GM21529 (cell line): ENCODE data around the gene NT5DC2.
A peak's percentile ranks its signal among the peaks of the same experiment; 100 is the strongest.
"Not testable (repeated sequence)": the region's sequence is repeated elsewhere in the genome, so short reads cannot be mapped to it uniquely, and the experiment has no call there.

Experiments used
- ATAC-seq: cut with Tn5 transposase; IDR thresholded peaks from one replicate; pipeline ENCODE4 v1.9.1; 2021; ENCODE audit not compliant: unreplicated experiment

The NT5DC2 gene

GRCh38 chr3:52537726-52538421 is 4.2 kb upstream of the NT5DC2 start:
- no peak for ATAC-seq

- ATAC-seq = no peak
Measured at GRCh38 chr3:52537165-52537620, 3.5 kb upstream of the NT5DC2 start.

- ATAC-seq = peak; percentile 79
Measured at GRCh38 chr3:52536369-52537164, 2.9 kb upstream of the NT5DC2 start, which contains the start of gene UQCC5. Gene UQCC5, plus strand, starts transcription at chr3:52536605. Its CDS starts 151 bp downstream, at chr3:52536756.

- ATAC-seq = no peak
Measured at GRCh38 chr3:52536112-52536368, 2.4 kb upstream of the NT5DC2 start.

- ATAC-seq = no peak
Measured at GRCh38 chr3:52535411-52536111, 1.9 kb upstream of the NT5DC2 start.

GRCh38 chr3:52534281-52535183 is 875 bp upstream of the NT5DC2 start:
- no peak for ATAC-seq

- no peak for ATAC-seq
Measured at GRCh38 chr3:52532838-52533622, 627 bp downstream of the NT5DC2 start.

GRCh38 chr3:52532517-52532837 is 1.2 kb downstream of the NT5DC2 start:
- ATAC-seq = no peak

- no peak for ATAC-seq
Measured at GRCh38 chr3:52531860-52532516, 1.7 kb downstream of the NT5DC2 start.

GRCh38 chr3:52530918-52531826 is 2.5 kb downstream of the NT5DC2 start:
- ATAC-seq = no peak

GRCh38 chr3:52529376-52530333 is 4.0 kb downstream of the NT5DC2 start:
- no peak for ATAC-seq

GRCh38 chr3:52528586-52529375 is 4.9 kb downstream of the NT5DC2 start:
- no peak for ATAC-seq

GRCh38 chr3:52527732-52528585 is 5.7 kb downstream of the NT5DC2 start:
- ATAC-seq = no peak

- ATAC-seq = no peak
Measured at GRCh38 chr3:52527039-52527731, 6.5 kb downstream of the NT5DC2 start.

- ATAC-seq = not testable (repeated sequence)
Measured at GRCh38 chr3:52526671-52527038, 7.0 kb downstream of the NT5DC2 start.
